ENCODE results near the gene TMEM236.

DNA sequence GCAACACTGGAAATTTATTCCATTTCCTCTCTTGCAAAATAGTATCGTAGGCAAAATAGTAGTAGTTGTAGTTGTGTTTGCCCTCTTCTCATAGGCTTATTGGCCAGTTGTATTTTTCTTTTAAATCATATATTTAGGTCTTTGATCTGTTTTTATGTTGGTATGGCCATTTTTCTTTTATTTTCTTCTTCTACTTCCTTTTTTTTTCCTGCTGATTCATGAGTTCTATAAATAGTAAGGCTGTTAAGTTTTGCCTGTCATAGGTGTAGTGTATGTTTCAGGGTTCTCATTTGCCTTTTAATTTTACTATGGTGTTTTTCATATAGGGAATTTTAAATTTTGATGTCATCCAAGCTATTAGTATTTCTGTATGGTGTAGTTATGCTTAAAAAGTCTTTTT lies 31.8 kb downstream of the TMEM236 start:
- TF ChIP-seq POLR2A (IDR thresholded peaks at IDR 0.05) (no peak), EP300 (IDR thresholded peaks at IDR 0.05) (no peak)
- TF ChIP-seq, protein P1, sequence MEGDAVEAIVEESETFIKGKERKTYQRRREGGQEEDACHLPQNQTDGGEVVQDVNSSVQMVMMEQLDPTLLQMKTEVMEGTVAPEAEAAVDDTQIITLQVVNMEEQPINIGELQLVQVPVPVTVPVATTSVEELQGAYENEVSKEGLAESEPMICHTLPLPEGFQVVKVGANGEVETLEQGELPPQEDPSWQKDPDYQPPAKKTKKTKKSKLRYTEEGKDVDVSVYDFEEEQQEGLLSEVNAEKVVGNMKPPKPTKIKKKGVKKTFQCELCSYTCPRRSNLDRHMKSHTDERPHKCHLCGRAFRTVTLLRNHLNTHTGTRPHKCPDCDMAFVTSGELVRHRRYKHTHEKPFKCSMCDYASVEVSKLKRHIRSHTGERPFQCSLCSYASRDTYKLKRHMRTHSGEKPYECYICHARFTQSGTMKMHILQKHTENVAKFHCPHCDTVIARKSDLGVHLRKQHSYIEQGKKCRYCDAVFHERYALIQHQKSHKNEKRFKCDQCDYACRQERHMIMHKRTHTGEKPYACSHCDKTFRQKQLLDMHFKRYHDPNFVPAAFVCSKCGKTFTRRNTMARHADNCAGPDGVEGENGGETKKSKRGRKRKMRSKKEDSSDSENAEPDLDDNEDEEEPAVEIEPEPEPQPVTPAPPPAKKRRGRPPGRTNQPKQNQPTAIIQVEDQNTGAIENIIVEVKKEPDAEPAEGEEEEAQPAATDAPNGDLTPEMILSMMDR (IDR thresholded peaks at IDR 0.05), result no peak
